Parathyroid adenoma (tissue), 2 donors: ENCODE data around the gene GRPEL2.

ENCODE experiments used
- H2AFZ ChIP-seq: fragments of 300-600 bp; sonication (generic); one replicate; pipeline ENCODE4 v1.7.0; 2017; ENCODE audit warnings: antibody characterized with exemption, mild to moderate bottlenecking
- H3K27ac ChIP-seq: fragments of 300-600 bp; sonication (generic); one replicate; pipeline ENCODE4 v1.7.0; 2017
- H3K27me3 ChIP-seq: fragments of 300-600 bp; sonication (generic); one replicate; pipeline ENCODE4 v1.7.0; 2017; ENCODE audit warnings: low read length; ENCODE audit not compliant: control insufficient read depth, insufficient read depth
- H3K36me3 ChIP-seq: fragments of 300-600 bp; sonication (generic); one replicate; pipeline ENCODE4 v1.7.0; 2017; ENCODE audit warnings: low read length; ENCODE audit not compliant: control insufficient read depth, insufficient read depth
- H3K4me1 ChIP-seq: fragments of 300-600 bp; sonication (generic); one replicate; pipeline ENCODE4 v1.7.0; 2017; ENCODE audit warnings: control low read depth
- H3K4me2 ChIP-seq: fragments of 300-600 bp; sonication (generic); one replicate; pipeline ENCODE4 v1.7.0; 2017; ENCODE audit warnings: low read length
- H3K4me3 ChIP-seq: fragments of 300-600 bp; sonication (generic); one replicate; pipeline ENCODE4 v1.7.0; 2017; ENCODE audit warnings: low read depth, low read length
- H3K79me2 ChIP-seq: fragments of 300-600 bp; sonication (generic); one replicate; pipeline ENCODE4 v1.7.0; 2017; ENCODE audit warnings: control low read depth
- H3K9ac ChIP-seq: fragments of 300-600 bp; sonication (generic); one replicate; pipeline ENCODE4 v1.7.0; 2017; ENCODE audit warnings: mild to moderate bottlenecking
- H3K9me3 ChIP-seq: fragments of 300-600 bp; sonication (generic); one replicate; pipeline ENCODE4 v1.7.0; 2017; ENCODE audit warnings: low read length; ENCODE audit not compliant: control insufficient read depth
- TF ChIP-seq, protein P1 (sequence below): fragments of 300-600 bp; sonication (generic); IDR thresholded peaks from one replicate; pipeline ENCODE4 v1.7.0; 2017; ENCODE audit warnings: antibody characterized with exemption, mild to moderate bottlenecking
- donor health status: primary hyperparathyroidism.

GRPEL2 gene

DNA sequence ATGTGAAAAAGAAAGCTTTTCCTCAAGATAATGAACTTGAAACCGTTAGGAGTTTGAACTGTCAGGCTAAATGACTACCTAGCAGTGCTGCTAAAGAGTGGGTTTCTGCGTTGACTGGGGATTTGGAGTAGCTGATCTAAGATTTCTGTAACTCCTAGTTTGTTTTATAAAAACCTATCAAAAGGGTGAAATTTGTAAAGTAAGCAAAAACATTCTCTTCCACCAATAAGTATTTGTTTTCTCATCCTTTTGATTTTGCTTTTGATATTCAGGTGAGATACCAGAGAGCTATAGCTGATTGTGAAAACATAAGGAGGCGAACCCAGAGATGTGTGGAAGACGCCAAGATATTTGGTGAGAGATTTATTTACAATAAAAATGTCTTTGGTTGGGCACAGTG, 4.1 kb downstream of the GRPEL2 start:
- Histone ChIP-seq H3K27ac (no peak overlapping the region), H3K4me3 (no peak overlapping the region), H3K9me3 (no peaks in the 10 kb centered on the region), H2AFZ (no peak overlapping the region), H3K36me3 (no peaks in the 10 kb centered on the region), H3K79me2 (peaks cover 10% of the 10 kb centered on the region), H3K9ac (no peak overlapping the region), H3K27me3 (no peaks in the 10 kb centered on the region), H3K4me2 (no peak overlapping the region), H3K4me1 (peaks cover 4% of the 10 kb centered on the region)
- TF ChIP-seq, protein P1, sequence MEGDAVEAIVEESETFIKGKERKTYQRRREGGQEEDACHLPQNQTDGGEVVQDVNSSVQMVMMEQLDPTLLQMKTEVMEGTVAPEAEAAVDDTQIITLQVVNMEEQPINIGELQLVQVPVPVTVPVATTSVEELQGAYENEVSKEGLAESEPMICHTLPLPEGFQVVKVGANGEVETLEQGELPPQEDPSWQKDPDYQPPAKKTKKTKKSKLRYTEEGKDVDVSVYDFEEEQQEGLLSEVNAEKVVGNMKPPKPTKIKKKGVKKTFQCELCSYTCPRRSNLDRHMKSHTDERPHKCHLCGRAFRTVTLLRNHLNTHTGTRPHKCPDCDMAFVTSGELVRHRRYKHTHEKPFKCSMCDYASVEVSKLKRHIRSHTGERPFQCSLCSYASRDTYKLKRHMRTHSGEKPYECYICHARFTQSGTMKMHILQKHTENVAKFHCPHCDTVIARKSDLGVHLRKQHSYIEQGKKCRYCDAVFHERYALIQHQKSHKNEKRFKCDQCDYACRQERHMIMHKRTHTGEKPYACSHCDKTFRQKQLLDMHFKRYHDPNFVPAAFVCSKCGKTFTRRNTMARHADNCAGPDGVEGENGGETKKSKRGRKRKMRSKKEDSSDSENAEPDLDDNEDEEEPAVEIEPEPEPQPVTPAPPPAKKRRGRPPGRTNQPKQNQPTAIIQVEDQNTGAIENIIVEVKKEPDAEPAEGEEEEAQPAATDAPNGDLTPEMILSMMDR, result no peak

DNA sequence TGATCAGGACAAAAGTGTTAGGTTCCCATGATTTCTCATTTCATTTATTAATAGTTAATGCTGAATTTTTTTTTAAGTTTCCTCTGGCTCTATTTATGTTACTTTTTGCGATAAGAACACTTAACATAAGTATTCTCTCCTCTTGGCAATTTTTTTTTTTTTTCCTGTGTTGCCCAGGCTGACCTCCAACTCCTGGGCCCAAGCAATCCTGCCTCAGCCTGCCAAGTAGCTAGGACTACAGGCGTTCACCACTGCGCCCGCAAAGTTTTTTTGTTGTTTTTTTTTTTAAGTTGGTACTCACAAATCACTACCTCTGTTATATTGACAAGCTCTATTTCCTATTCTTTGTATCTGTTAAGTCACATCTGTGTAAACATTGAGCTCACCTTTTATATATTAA, 6.9 kb downstream of the GRPEL2 start:
- no peak overlapping the region for H3K27ac ChIP-seq
- no peak overlapping the region for H2AFZ ChIP-seq
- H3K36me3 ChIP-seq, result no peaks in the 10 kb centered on the region
- peaks cover 2% of the 10 kb centered on the region for H3K4me1 ChIP-seq
- H3K4me2 ChIP-seq, result no peak overlapping the region
- no peaks in the 10 kb centered on the region for H3K9me3 ChIP-seq
- H3K79me2 ChIP-seq, result peaks cover 4% of the 10 kb centered on the region
- no peak overlapping the region for H3K4me3 ChIP-seq
- TF ChIP-seq, protein P1, result no peak
- H3K9ac ChIP-seq, result no peak overlapping the region
- no peaks in the 10 kb centered on the region for H3K27me3 ChIP-seq

DNA sequence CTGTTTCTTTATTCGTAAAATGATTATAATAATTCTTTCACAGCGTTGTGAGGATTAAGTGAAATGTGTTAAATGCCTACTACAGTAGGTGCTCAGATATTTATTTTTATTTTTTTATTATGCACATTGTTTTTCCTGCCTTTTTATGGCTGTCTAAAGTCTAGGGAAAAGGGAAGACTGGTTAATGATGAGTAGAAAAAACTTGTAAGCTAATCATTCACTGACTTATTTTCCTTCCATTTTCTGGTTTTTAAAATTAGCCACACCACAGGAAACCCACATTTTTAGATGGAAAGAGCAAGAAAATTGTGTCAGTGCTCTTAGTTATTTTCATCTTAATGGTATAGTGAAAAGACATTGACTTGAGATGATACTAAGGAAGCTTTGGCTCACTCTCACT, 8.6 kb downstream of the GRPEL2 start:
- Histone ChIP-seq H3K36me3 (no peaks in the 10 kb centered on the region), H3K9ac (no peak overlapping the region), H3K79me2 (no peaks in the 10 kb centered on the region), H2AFZ (no peak overlapping the region), H3K27ac (no peak overlapping the region), H3K9me3 (no peaks in the 10 kb centered on the region), H3K4me3 (no peak overlapping the region), H3K4me1 (peaks cover 7% of the 10 kb centered on the region), H3K27me3 (no peaks in the 10 kb centered on the region), H3K4me2 (no peak overlapping the region)
- TF ChIP-seq, protein P1, result no peak

DNA sequence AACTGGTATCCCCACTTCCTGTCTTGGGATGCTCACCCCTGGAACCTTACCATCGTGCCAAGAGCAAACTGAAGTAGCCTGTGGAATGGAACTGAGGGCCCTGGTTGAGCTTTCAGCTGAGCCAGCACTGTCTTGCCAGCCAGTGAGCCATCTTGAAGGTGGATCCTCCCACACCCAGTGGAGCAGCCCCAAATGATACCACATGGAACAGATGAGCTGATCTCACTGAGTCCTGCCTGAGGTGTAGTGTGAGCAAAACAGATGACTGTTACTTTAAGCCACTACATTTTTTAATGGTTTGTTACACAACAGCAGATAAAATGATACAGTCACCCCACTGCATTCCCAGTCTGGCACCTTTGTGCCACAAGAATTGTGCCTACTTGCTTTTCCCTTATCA, 10.4 kb downstream of the GRPEL2 start:
- H3K4me2 ChIP-seq, result no peak overlapping the region
- TF ChIP-seq, protein P1, result no peak
- no peaks in the 10 kb centered on the region for H3K79me2 ChIP-seq
- H3K4me1 ChIP-seq, result peaks cover 9% of the 10 kb centered on the region
- no peaks in the 10 kb centered on the region for H3K36me3 ChIP-seq
- H3K27ac ChIP-seq, result no peak overlapping the region
- H2AFZ ChIP-seq, result no peak overlapping the region
- no peak overlapping the region for H3K9ac ChIP-seq
- no peaks in the 10 kb centered on the region for H3K9me3 ChIP-seq
- H3K27me3 ChIP-seq, result no peaks in the 10 kb centered on the region
- no peak overlapping the region for H3K4me3 ChIP-seq

DNA sequence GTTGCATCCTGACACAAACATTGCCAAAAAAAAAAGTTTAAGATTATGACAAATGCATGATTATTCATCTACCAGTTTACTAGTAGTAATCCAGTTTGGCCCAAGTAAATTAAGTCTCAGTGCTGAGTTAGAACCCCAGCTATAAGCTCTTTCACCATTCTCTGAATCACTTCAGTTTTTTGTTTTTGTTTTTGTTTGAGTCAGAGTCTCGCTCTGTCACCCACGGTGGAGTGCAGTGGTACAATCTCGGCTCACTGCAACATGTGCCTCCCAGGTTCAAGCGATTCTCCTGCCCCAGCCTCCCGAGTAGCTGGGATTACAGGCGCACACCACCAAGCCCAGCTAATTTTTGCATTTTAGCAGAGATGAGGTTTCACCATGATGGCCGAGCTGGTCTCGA, 11.1 kb downstream of the GRPEL2 start:
- TF ChIP-seq, protein P1, result no peak

More for the DNA sequence above, 11.1 kb downstream of the GRPEL2 start:
- Histone ChIP-seq H3K79me2 (no peaks in the 10 kb centered on the region), H3K9ac (no peak overlapping the region), H3K4me3 (no peak overlapping the region), H3K9me3 (no peaks in the 10 kb centered on the region), H3K4me2 (no peak overlapping the region), H2AFZ (no peak overlapping the region), H3K27me3 (no peaks in the 10 kb centered on the region), H3K4me1 (peaks cover 9% of the 10 kb centered on the region), H3K36me3 (no peaks in the 10 kb centered on the region), H3K27ac (no peak overlapping the region)
